ENCODE results near the gene HNRNPF. TPM values are rescaled to one million over a fixed set of nuclear protein-coding genes. Genes with fewer than 3 reads are reported as not detected.
"Not testable (repeated sequence)": the region's sequence is repeated elsewhere in the genome, so short reads cannot be mapped to it uniquely, and the experiment has no call there.

HNRNPF gene
- polyA plus RNA-seq, 1 donor (not counting 4 experiments of a cell fraction or from before 2014, with no cell fraction given): 238 TPM

- H4K20me1 ChIP-seq (ENCODE audit: control insufficient read depth, extremely low read depth, insufficient read depth, low read length): no peaks in the 10 kb centered on the region
- H3K9ac ChIP-seq (ENCODE audit: control insufficient read depth, extremely low read depth, insufficient read depth, low read length): peak overlapping the region; percentile 68
- no peaks in the 10 kb centered on the region for H3K79me2 ChIP-seq (ENCODE audit: control insufficient read depth, insufficient read depth, low read length)
- no peaks in the 10 kb centered on the region for H3K36me3 ChIP-seq (ENCODE audit: control insufficient read depth in 2 of 2, extremely low read depth in 1 of 2, insufficient read depth in 2 of 2, low read length in 2 of 2)
- H3K27ac ChIP-seq (ENCODE audit: control insufficient read depth, insufficient read depth, low read length): peak overlapping the region; percentile 80
- H3K27me3 ChIP-seq (ENCODE audit: control insufficient read depth, extremely low read depth, insufficient read depth, low read length): no peaks in the 10 kb centered on the region
- dilution Hi-C loops (cut with MboI; ENCODE audit: extremely low pct_ligation_motif_present, low sequenced_read_pairs): no loop called here
- TF ChIP-seq EZH2 (IDR thresholded peaks at IDR 0.05; ENCODE audit: low read length) (no peak), CTCF (optimal IDR thresholded peaks at IDR 0.05 in 1 of 3, IDR thresholded peaks at IDR 0.05 in 1 of 3, conservative IDR thresholded peaks at IDR 0.05 in 1 of 3; ENCODE audit: extremely low read depth in 1 of 3, insufficient read depth in 2 of 3, low read length in 3 of 3) (no peak)
- H3K4me3 ChIP-seq (ENCODE audit: control insufficient read depth in 2 of 3, extremely low read depth in 1 of 3, insufficient read depth in 2 of 3, low read depth in 1 of 3, low read length in 3 of 3): peak overlapping the region in 2 of 3 experiments; percentile 2 to 36
- peaks cover 43% of the 10 kb centered on the region for H3K4me1 ChIP-seq (ENCODE audit: control insufficient read depth, extremely low read depth, insufficient read depth, low read length)
- H2AFZ ChIP-seq (ENCODE audit: control insufficient read depth, low read length): no peak overlapping the region
- no peak for DNase-seq (ENCODE audit: low read depth, low spot score)
- peak; percentile 58 for FAIRE-seq
- H3K9me3 ChIP-seq (ENCODE audit: control insufficient read depth, low read depth, low read length): no peaks in the 10 kb centered on the region
- H3K9me1 ChIP-seq (ENCODE audit: control insufficient read depth, extremely low read depth, insufficient read depth, low read length): no peaks in the 10 kb centered on the region
- peak overlapping the region; percentile 72 for H3K4me2 ChIP-seq (ENCODE audit: control insufficient read depth, extremely low read depth, insufficient read depth, low read depth, low read length)
Measured at GRCh38 chr10:43452356-43452914, 43.4 kb upstream of the HNRNPF start.

DNA sequence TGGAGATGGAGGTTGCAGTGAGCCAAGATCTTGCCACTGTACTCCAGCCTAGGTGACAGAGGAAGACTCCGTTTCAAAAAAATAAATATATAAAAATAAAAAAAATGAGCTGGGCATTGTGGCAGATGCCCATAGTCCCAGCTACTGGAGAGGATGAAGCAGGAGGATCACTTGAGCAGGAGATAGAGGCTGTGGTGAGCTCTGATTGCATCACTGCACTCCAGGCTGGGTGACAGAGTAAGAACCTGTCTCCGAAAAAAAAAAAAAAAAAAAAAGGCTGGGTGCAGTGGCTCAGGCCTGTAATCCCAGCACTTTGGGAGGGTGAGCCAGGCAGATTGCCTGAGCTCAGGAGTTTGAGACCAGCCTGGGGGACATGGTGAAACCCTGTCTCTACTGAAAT lies 39.8 kb upstream of the HNRNPF start:
- Histone ChIP-seq H3K9me1 (ENCODE audit: control insufficient read depth, extremely low read depth, insufficient read depth, low read length) (no peaks in the 10 kb centered on the region), H3K36me3 (ENCODE audit: control insufficient read depth in 2 of 2, extremely low read depth in 1 of 2, insufficient read depth in 2 of 2, low read length in 2 of 2) (no peaks in the 10 kb centered on the region), H3K4me1 (ENCODE audit: control insufficient read depth, extremely low read depth, insufficient read depth, low read length) (peaks cover 36% of the 10 kb centered on the region), H3K27me3 (ENCODE audit: control insufficient read depth, extremely low read depth, insufficient read depth, low read length) (no peaks in the 10 kb centered on the region), H3K4me3 (ENCODE audit: control insufficient read depth in 2 of 3, extremely low read depth in 1 of 3, insufficient read depth in 2 of 3, low read depth in 1 of 3, low read length in 3 of 3) (no peak overlapping the region), H3K9ac (ENCODE audit: control insufficient read depth, extremely low read depth, insufficient read depth, low read length) (no peak overlapping the region), H3K4me2 (ENCODE audit: control insufficient read depth, extremely low read depth, insufficient read depth, low read depth, low read length) (no peak overlapping the region), H4K20me1 (ENCODE audit: control insufficient read depth, extremely low read depth, insufficient read depth, low read length) (no peaks in the 10 kb centered on the region), H3K9me3 (ENCODE audit: control insufficient read depth, low read depth, low read length) (no peaks in the 10 kb centered on the region), H3K27ac (ENCODE audit: control insufficient read depth, insufficient read depth, low read length) (no peak overlapping the region), H3K79me2 (ENCODE audit: control insufficient read depth, insufficient read depth, low read length) (no peaks in the 10 kb centered on the region), H2AFZ (ENCODE audit: control insufficient read depth, low read length) (no peak overlapping the region)
- dilution Hi-C loops (cut with MboI; ENCODE audit: extremely low pct_ligation_motif_present, low sequenced_read_pairs): no loop called here
- FAIRE-seq (no peak), DNase-seq (ENCODE audit: low read depth, low spot score) (no peak)
- TF ChIP-seq EZH2 (IDR thresholded peaks at IDR 0.05; ENCODE audit: low read length) (no peak), CTCF (optimal IDR thresholded peaks at IDR 0.05 in 1 of 3, IDR thresholded peaks at IDR 0.05 in 1 of 3, conservative IDR thresholded peaks at IDR 0.05 in 1 of 3; ENCODE audit: extremely low read depth in 1 of 3, insufficient read depth in 2 of 3, low read length in 3 of 3) (no peak)

DNA sequence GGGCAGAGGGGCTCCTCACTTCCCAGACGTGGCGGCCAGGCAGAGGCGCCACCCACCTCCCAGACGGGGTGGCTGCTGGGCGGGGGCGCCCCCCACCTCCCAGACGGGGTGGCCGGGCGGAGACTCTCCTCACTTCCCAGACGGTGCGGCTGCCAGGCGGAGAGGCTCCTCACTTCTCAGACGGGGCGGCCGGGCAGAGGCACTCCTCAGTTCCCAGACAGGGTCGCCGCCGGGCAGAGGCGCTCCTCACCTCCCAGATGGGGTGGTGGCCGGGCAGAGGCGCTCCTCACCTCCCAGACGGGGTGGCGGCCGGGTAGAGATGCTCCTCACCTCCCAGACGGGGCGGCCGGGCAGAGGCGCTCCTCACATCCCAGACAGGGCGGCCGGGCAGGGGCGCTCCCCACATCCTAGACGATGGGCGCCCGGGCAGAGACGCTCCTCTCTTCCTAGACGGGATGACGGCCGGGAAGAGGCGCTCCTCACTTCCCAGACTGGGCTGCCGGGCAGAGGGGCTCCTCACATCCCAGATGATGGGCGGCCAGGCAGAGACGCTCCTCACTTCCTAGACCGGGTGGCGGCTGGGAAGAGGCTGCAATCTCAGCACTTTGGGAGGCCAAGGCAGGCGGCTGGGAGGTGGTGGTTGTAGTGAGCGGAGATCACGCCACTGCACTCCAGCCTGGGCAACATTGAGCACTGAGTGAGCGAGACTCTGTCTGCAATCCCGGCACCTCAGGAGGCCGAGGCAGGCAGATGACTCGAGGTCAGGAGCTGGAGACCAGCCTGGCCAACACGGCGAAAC lies 37.4 kb upstream of the HNRNPF start:
- FAIRE-seq; H3K79me2 ChIP-seq (ENCODE audit: control insufficient read depth, insufficient read depth, low read length); H4K20me1 ChIP-seq (ENCODE audit: control insufficient read depth, extremely low read depth, insufficient read depth, low read length); H3K9me1 ChIP-seq (ENCODE audit: control insufficient read depth, extremely low read depth, insufficient read depth, low read length); dilution Hi-C loops (cut with MboI; ENCODE audit: extremely low pct_ligation_motif_present, low sequenced_read_pairs); H3K4me2 ChIP-seq (ENCODE audit: control insufficient read depth, extremely low read depth, insufficient read depth, low read depth, low read length); H3K9ac ChIP-seq (ENCODE audit: control insufficient read depth, extremely low read depth, insufficient read depth, low read length); H3K27me3 ChIP-seq (ENCODE audit: control insufficient read depth, extremely low read depth, insufficient read depth, low read length); H3K4me3 ChIP-seq (ENCODE audit: control insufficient read depth in 2 of 3, extremely low read depth in 1 of 3, insufficient read depth in 2 of 3, low read depth in 1 of 3, low read length in 3 of 3); DNase-seq (ENCODE audit: low read depth, low spot score); H3K36me3 ChIP-seq (ENCODE audit: control insufficient read depth in 2 of 2, extremely low read depth in 1 of 2, insufficient read depth in 2 of 2, low read length in 2 of 2); H3K9me3 ChIP-seq (ENCODE audit: control insufficient read depth, low read depth, low read length); H3K27ac ChIP-seq (ENCODE audit: control insufficient read depth, insufficient read depth, low read length); H2AFZ ChIP-seq (ENCODE audit: control insufficient read depth, low read length): not testable (repeated sequence)
- peaks cover 17% of the 10 kb centered on the region for H3K4me1 ChIP-seq (ENCODE audit: control insufficient read depth, extremely low read depth, insufficient read depth, low read length)

Measured in keratinocyte (primary cell).